CD4-positive, CD25-positive, alpha-beta regulatory T cell (primary cell): ENCODE data around the gene RPS6KL1. TPM values are rescaled to one million over a fixed set of nuclear protein-coding genes. Genes with fewer than 3 reads are reported as not detected.

Experiments used
- ATAC-seq, 2 donors: fragments of 150-1000 bp; cut with Tn5 transposase; one replicate each; pipeline ENCODE4 v1.10.0; 2021; ENCODE audit warnings: low read depth in 2 of 2, moderate number of reproducible peaks in 2 of 2, moderate library complexity in 1 of 2
- DNase-seq, 3 donors: peaks; one replicate each; pipeline versions ENCODE4 v3.0.0 to v3.0.0-alpha.2; 2012 to 2022; ENCODE audit warnings: mixed read lengths in 1 of 3
- H3K27ac ChIP-seq: one replicate; pipeline ENCODE4 v1.7.0; 2013; ENCODE audit warnings: mild to moderate bottlenecking, low read length; ENCODE audit not compliant: insufficient read depth, poor library complexity, severe bottlenecking
- H3K27me3 ChIP-seq: one replicate; pipeline ENCODE4 v1.7.0; 2013; ENCODE audit warnings: low read length; ENCODE audit not compliant: control insufficient read depth, insufficient read depth
- H3K36me3 ChIP-seq: one replicate; pipeline ENCODE4 v1.7.0; 2013; ENCODE audit warnings: mild to moderate bottlenecking, low read length, moderate library complexity; ENCODE audit not compliant: control insufficient read depth, insufficient read depth
- H3K4me1 ChIP-seq: 2 replicates; pipeline ENCODE4 v1.7.0; 2013; ENCODE audit warnings: mild to moderate bottlenecking, low read length; ENCODE audit not compliant: insufficient read depth, control insufficient read depth, poor library complexity, severe bottlenecking
- H3K4me3 ChIP-seq: one replicate; pipeline ENCODE4 v1.7.0; 2013; ENCODE audit warnings: low read depth, mild to moderate bottlenecking, low read length, moderate library complexity
- H3K9me3 ChIP-seq, 2 experiments: 1 replicate in 1 of 2; 2 replicates in 1 of 2; pipeline ENCODE4 v1.7.0; 2013; ENCODE audit warnings: low read length in 2 of 2, mild to moderate bottlenecking in 1 of 2, moderate library complexity in 1 of 2; ENCODE audit not compliant: control insufficient read depth in 2 of 2
- H3K27ac Mint-ChIP-seq, 3 donors: one replicate each; pipeline ENCODE4 v1.8.0; 2020 to 2022; ENCODE audit warnings: mild to moderate bottlenecking in 3 of 3, mixed read lengths in 3 of 3, moderate library complexity in 2 of 3
- H3K27me3 Mint-ChIP-seq: one replicate; pipeline ENCODE4 v1.8.0; 2022; ENCODE audit warnings: mild to moderate bottlenecking, mixed read lengths
- H3K36me3 Mint-ChIP-seq: one replicate; pipeline ENCODE4 v1.8.0; 2020; ENCODE audit warnings: mixed read lengths
- H3K4me1 Mint-ChIP-seq, 4 donors: one replicate each; pipeline ENCODE4 v1.8.0; 2020 to 2022; ENCODE audit warnings: mixed read lengths in 4 of 4, mild to moderate bottlenecking in 1 of 4
- H3K4me3 Mint-ChIP-seq, 4 donors: one replicate each; pipeline ENCODE4 v1.8.0; 2020 to 2022; ENCODE audit warnings: mild to moderate bottlenecking in 4 of 4, mixed read lengths in 4 of 4, moderate library complexity in 3 of 4
- H3K9me3 Mint-ChIP-seq, 7 donors: one replicate each; pipeline ENCODE4 v1.8.0; 2020 to 2022; ENCODE audit warnings: mixed read lengths in 7 of 7, mild to moderate bottlenecking in 3 of 7, moderate library complexity in 2 of 7
- polyA plus RNA-seq, 4 donors: library from polyadenylated mRNA; unstranded; fragments of 300-500 nt; fragmentation: Illumina TruSeq; gene quantifications; one replicate each; pipeline ENCODE4 v1.2.3, GENCODE V29; 2021
- total RNA-seq: library from RNA; stranded (reverse); gene quantifications from one replicate; pipeline ENCODE4 v1.2.3, GENCODE V29; 2022

Gene RPS6KL1
- total and polyA plus RNA-seq, 5 donors from 2014 or later, result 0.27 to 4.5 (median 2.2) TPM

GRCh38 chr14:74938531-74939495, 15.8 kb upstream of the RPS6KL1 start:
- H3K4me1 ChIP-seq, result peaks cover 25% of the 10 kb centered on the region
- Mint-ChIP-seq H3K27me3 (no peaks in the 10 kb centered on the region), H3K9me3 (peaks cover 0 to 4% (median 0%) of the 10 kb centered on the region in 7 donors), H3K4me3 (no peak overlapping the region), H3K27ac (peak overlapping the region in 2 of 3 donors; percentile 20 to 67), H3K36me3 (no peaks in the 10 kb centered on the region), H3K4me1 (peaks cover 16 to 44% (median 24%) of the 10 kb centered on the region in 4 donors)
- no peak overlapping the region for H3K4me3 ChIP-seq
- no peak overlapping the region for H3K27ac ChIP-seq
- H3K27me3 ChIP-seq, result no peaks in the 10 kb centered on the region
- no peaks in the 10 kb centered on the region for H3K36me3 ChIP-seq
- H3K9me3 ChIP-seq, result no peaks in the 10 kb centered on the region
- no peak for ATAC-seq
- no peak for DNase-seq

GRCh38 chr14:74937171-74937570, 14.1 kb upstream of the RPS6KL1 start:
- no peaks in the 10 kb centered on the region for H3K27me3 ChIP-seq
- no peaks in the 10 kb centered on the region for H3K9me3 ChIP-seq
- peak overlapping the region in 2 of 3 donors; percentile 27 to 36 for H3K27ac Mint-ChIP-seq
- H3K36me3 ChIP-seq, result no peaks in the 10 kb centered on the region
- no peak overlapping the region for H3K4me3 ChIP-seq
- H3K4me3 Mint-ChIP-seq, result no peak overlapping the region
- H3K4me1 ChIP-seq, result peaks cover 14% of the 10 kb centered on the region
- no peak overlapping the region for H3K27ac ChIP-seq
- DNase-seq, result no peak
- peaks cover 10% of the 10 kb centered on the region for H3K27me3 Mint-ChIP-seq
- no peaks in the 10 kb centered on the region for H3K36me3 Mint-ChIP-seq
- peaks cover 7 to 36% (median 20%) of the 10 kb centered on the region in 4 donors for H3K4me1 Mint-ChIP-seq
- no peak for ATAC-seq
- peaks cover 0 to 4% (median 0%) of the 10 kb centered on the region in 7 donors for H3K9me3 Mint-ChIP-seq

GRCh38 chr14:74936731-74937130, 13.7 kb upstream of the RPS6KL1 start:
- H3K9me3 ChIP-seq, result no peaks in the 10 kb centered on the region
- H3K27me3 Mint-ChIP-seq, result peaks cover 10% of the 10 kb centered on the region
- H3K27ac ChIP-seq, result no peak overlapping the region
- H3K27me3 ChIP-seq, result no peaks in the 10 kb centered on the region
- no peak overlapping the region for H3K4me3 Mint-ChIP-seq
- no peaks in the 10 kb centered on the region for H3K36me3 Mint-ChIP-seq
- ATAC-seq (no peak), DNase-seq (no peak)
- H3K4me1 Mint-ChIP-seq, result peaks cover 7 to 31% (median 19%) of the 10 kb centered on the region in 4 donors
- H3K27ac Mint-ChIP-seq, result peak overlapping the region in 2 of 3 donors; percentile 27 to 36
- no peaks in the 10 kb centered on the region for H3K36me3 ChIP-seq
- peaks cover 9% of the 10 kb centered on the region for H3K4me1 ChIP-seq
- no peak overlapping the region for H3K4me3 ChIP-seq
- H3K9me3 Mint-ChIP-seq, result peaks cover 0 to 4% (median 0%) of the 10 kb centered on the region in 7 donors

GRCh38 chr14:74936151-74936550, 13.1 kb upstream of the RPS6KL1 start:
- H3K36me3 ChIP-seq, result no peaks in the 10 kb centered on the region
- no peak overlapping the region for H3K4me3 Mint-ChIP-seq
- no peaks in the 10 kb centered on the region for H3K9me3 ChIP-seq
- no peaks in the 10 kb centered on the region for H3K27me3 ChIP-seq
- ATAC-seq (no peak), DNase-seq (no peak)
- peaks cover 0 to 4% (median 0%) of the 10 kb centered on the region in 7 donors for H3K9me3 Mint-ChIP-seq
- H3K4me3 ChIP-seq, result no peak overlapping the region
- H3K27ac Mint-ChIP-seq, result no peak overlapping the region
- H3K27ac ChIP-seq, result no peak overlapping the region
- peaks cover 10% of the 10 kb centered on the region for H3K27me3 Mint-ChIP-seq
- peaks cover 7 to 26% (median 14%) of the 10 kb centered on the region in 4 donors for H3K4me1 Mint-ChIP-seq
- peaks cover 3% of the 10 kb centered on the region for H3K4me1 ChIP-seq
- H3K36me3 Mint-ChIP-seq, result no peaks in the 10 kb centered on the region

- Histone ChIP-seq H3K36me3 (no peaks in the 10 kb centered on the region), H3K27ac (no peak overlapping the region), H3K9me3 (no peaks in the 10 kb centered on the region), H3K4me3 (no peak overlapping the region), H3K4me1 (no peaks in the 10 kb centered on the region), H3K27me3 (no peaks in the 10 kb centered on the region)
- no peak overlapping the region for H3K4me3 Mint-ChIP-seq
- H3K36me3 Mint-ChIP-seq, result no peaks in the 10 kb centered on the region
- H3K4me1 Mint-ChIP-seq, result peaks cover 7 to 21% (median 14%) of the 10 kb centered on the region in 4 donors
- ATAC-seq (no peak), DNase-seq (no peak)
- H3K27me3 Mint-ChIP-seq, result peaks cover 10% of the 10 kb centered on the region
- no peak overlapping the region for H3K27ac Mint-ChIP-seq
- H3K9me3 Mint-ChIP-seq, result peaks cover 0 to 4% (median 0%) of the 10 kb centered on the region in 7 donors
Observed at GRCh38 chr14:74935360-74935680, 12.3 kb upstream of the RPS6KL1 start.

- H3K4me3 ChIP-seq, result no peak overlapping the region
- no peaks in the 10 kb centered on the region for H3K4me1 ChIP-seq
- no peak overlapping the region for H3K27ac Mint-ChIP-seq
- H3K4me1 Mint-ChIP-seq, result peaks cover 7 to 16% (median 14%) of the 10 kb centered on the region in 4 donors
- H3K27me3 Mint-ChIP-seq, result peaks cover 12% of the 10 kb centered on the region
- H3K9me3 ChIP-seq, result no peaks in the 10 kb centered on the region
- peaks cover 0 to 4% (median 0%) of the 10 kb centered on the region in 7 donors for H3K9me3 Mint-ChIP-seq
- DNase-seq (no peak), ATAC-seq (no peak)
- H3K27ac ChIP-seq, result no peak overlapping the region
- no peaks in the 10 kb centered on the region for H3K27me3 ChIP-seq
- no peaks in the 10 kb centered on the region for H3K36me3 ChIP-seq
- H3K36me3 Mint-ChIP-seq, result no peaks in the 10 kb centered on the region
- no peak overlapping the region for H3K4me3 Mint-ChIP-seq
Observed at GRCh38 chr14:74934476-74935359, 11.7 kb upstream of the RPS6KL1 start.

- ATAC-seq (no peak), DNase-seq (no peak)
- Histone ChIP-seq H3K4me3 (no peak overlapping the region), H3K9me3 (no peaks in the 10 kb centered on the region), H3K27ac (no peak overlapping the region), H3K27me3 (peaks cover 1% of the 10 kb centered on the region), H3K4me1 (no peaks in the 10 kb centered on the region), H3K36me3 (no peaks in the 10 kb centered on the region)
- H3K9me3 Mint-ChIP-seq, result peaks cover 0 to 4% (median 0%) of the 10 kb centered on the region in 7 donors
- peaks cover 14% of the 10 kb centered on the region for H3K27me3 Mint-ChIP-seq
- peaks cover 7 to 16% (median 13%) of the 10 kb centered on the region in 4 donors for H3K4me1 Mint-ChIP-seq
- no peaks in the 10 kb centered on the region for H3K36me3 Mint-ChIP-seq
- H3K4me3 Mint-ChIP-seq, result no peak overlapping the region
- no peak overlapping the region for H3K27ac Mint-ChIP-seq
Observed at GRCh38 chr14:74934041-74934440, 11.0 kb upstream of the RPS6KL1 start.
